GM12878 (cell line): Measurements from ENCODE around the gene SFT2D2. TPM values are rescaled to one million over a fixed set of nuclear protein-coding genes. Genes with fewer than 3 reads are reported as not detected.

Experiments
- ATF2 ChIP-seq: IDR thresholded peaks from 2 replicates; pipeline ENCODE4 v1.6.1; 2012; ENCODE audit warnings: low read length, inconsistent platforms
- BCL11A ChIP-seq: IDR thresholded peaks from 2 replicates; pipeline ENCODE4 v1.6.1; 2011; ENCODE audit warnings: low read depth, low read length
- CHD4 ChIP-seq: fragments of 200-600 bp; sonication (generic); IDR thresholded peaks from 2 replicates; pipeline ENCODE4 v1.6.1; 2016; ENCODE audit warnings: mild to moderate bottlenecking
- EP300 ChIP-seq, 2 experiments: fragments of 150-350 bp in 1 of 2; IDR thresholded peaks; 2 replicates each; pipeline ENCODE4 v1.6.1; 2011 to 2012; ENCODE audit warnings: low read depth in 2 of 2, low read length in 2 of 2, borderline replicate concordance in 1 of 2, improper control_type of control experiment in 1 of 2, inconsistent platforms in 1 of 2; ENCODE audit not compliant: control insufficient read depth in 1 of 2
- HDGF ChIP-seq: fragments of 450-650 bp; IDR thresholded peaks from 2 replicates; pipeline ENCODE4 v1.6.1; 2016; ENCODE audit warnings: antibody characterized with exemption
- IRF5 ChIP-seq: fragments of 450-650 bp; IDR thresholded peaks from 2 replicates; pipeline ENCODE4 v1.6.1; 2017; ENCODE audit warnings: borderline replicate concordance
- KDM1A ChIP-seq: fragments of 200-600 bp; sonication (generic); IDR thresholded peaks from 2 replicates; pipeline ENCODE4 v1.6.1; 2016; ENCODE audit warnings: borderline replicate concordance
- MTA2 ChIP-seq: fragments of 450-650 bp; IDR thresholded peaks from 2 replicates; pipeline ENCODE4 v1.6.1; 2016; ENCODE audit warnings: low read depth, mild to moderate bottlenecking, moderate library complexity
- NFXL1 ChIP-seq: fragments of 450-650 bp; IDR thresholded peaks from 2 replicates; pipeline ENCODE4 v1.6.1; 2017; ENCODE audit warnings: antibody characterized with exemption, mild to moderate bottlenecking, borderline replicate concordance
- NKRF ChIP-seq: fragments of 450-650 bp; conservative IDR thresholded peaks from 2 replicates; pipeline ENCODE4 v1.6.1; 2017; ENCODE audit warnings: mild to moderate bottlenecking, moderate library complexity
- POLR2A ChIP-seq: IDR thresholded peaks from 2 replicates; pipeline ENCODE4 v1.6.1; 2011; ENCODE audit warnings: low read depth, mild to moderate bottlenecking, low read length
- POLR2AphosphoS5 ChIP-seq: IDR thresholded peaks from 2 replicates; pipeline ENCODE4 v1.6.1; 2011; ENCODE audit warnings: mild to moderate bottlenecking, low read length, inconsistent platforms
- RCOR1 ChIP-seq: conservative IDR thresholded peaks from 2 replicates; pipeline ENCODE4 v1.6.1; 2012; ENCODE audit warnings: low read depth, low read length, improper control_type of control experiment
- RELA ChIP-seq: fragments of 450-650 bp; IDR thresholded peaks from 2 replicates; pipeline ENCODE4 v1.8.0; 2014; ENCODE audit warnings: borderline replicate concordance; ENCODE audit not compliant: partially characterized antibody
- RELB ChIP-seq: fragments of 450-650 bp; IDR thresholded peaks from 2 replicates; pipeline ENCODE4 v1.6.1; 2017; ENCODE audit warnings: low read depth, mild to moderate bottlenecking, moderate library complexity
- SMARCA5 ChIP-seq: fragments of 450-650 bp; IDR thresholded peaks from 2 replicates; pipeline ENCODE4 v1.6.1; 2017; ENCODE audit warnings: mild to moderate bottlenecking
- SMC3 ChIP-seq: IDR thresholded peaks from 2 replicates; pipeline ENCODE4 v1.6.1; 2011; ENCODE audit warnings: low read length, improper control_type of control experiment, borderline replicate concordance
- SREBF2 ChIP-seq: IDR thresholded peaks from 2 replicates; pipeline ENCODE4 v1.6.1; 2012; ENCODE audit warnings: mild to moderate bottlenecking, low read length
- STAT1 ChIP-seq: fragments of 450-650 bp; conservative IDR thresholded peaks from 2 replicates; pipeline ENCODE4 v1.6.1; 2014; ENCODE audit warnings: antibody characterized with exemption, mild to moderate bottlenecking
- SUPT20H ChIP-seq: IDR thresholded peaks from 2 replicates; pipeline ENCODE4 v1.6.1; 2011; ENCODE audit warnings: low read depth, mild to moderate bottlenecking, low read length, moderate library complexity, borderline replicate concordance; ENCODE audit not compliant: control insufficient read depth
- TCF12 ChIP-seq: IDR thresholded peaks from 2 replicates; pipeline ENCODE4 v1.6.1; 2011; ENCODE audit warnings: low read depth, mild to moderate bottlenecking, low read length
- TCF3 ChIP-seq: IDR thresholded peaks from 2 replicates; pipeline ENCODE4 v1.6.1; 2012; ENCODE audit warnings: low read depth, mild to moderate bottlenecking, low read length, borderline replicate concordance; ENCODE audit not compliant: insufficient read depth
- USF1 ChIP-seq: IDR thresholded peaks from 2 replicates; pipeline ENCODE4 v1.6.1; 2011; ENCODE audit warnings: borderline replicate concordance, low read depth, mild to moderate bottlenecking, moderate library complexity, mixed read lengths, low read length; ENCODE audit not compliant: insufficient read depth; ENCODE audit errors: extremely low read length
- ZSCAN29 ChIP-seq: fragments of 450-650 bp; IDR thresholded peaks from 2 replicates; pipeline ENCODE4 v1.6.1; 2017; ENCODE audit warnings: mild to moderate bottlenecking, moderate library complexity
- ZZZ3 ChIP-seq: IDR thresholded peaks from 2 replicates; pipeline ENCODE4 v1.6.1; 2011; ENCODE audit warnings: low read depth; ENCODE audit not compliant: control insufficient read depth, insufficient read length
- polyA plus RNA-seq, 11 experiments: library from polyadenylated mRNA; depleted of rRNA in 4 of 11; unstranded in 6 of 11; stranded (reverse) in 5 of 11; fragments of >200 nt; fragmentation: Nextera tagmentation in 4 of 11; fragmentation: Illumina TruSeq in 1 of 11; extraction: Ambion mirVana in 4 of 11; extraction: Trizol in 1 of 11; gene quantifications; 1 replicate in 1 of 11; 2 replicates in 10 of 11; pipeline versions ENCODE4 v1.2.1 to v1.2.3, GENCODE V29; 2011 to 2016; ENCODE audit warnings: inconsistent platforms in 2 of 11, missing spikeins in 2 of 11, low read depth in 1 of 11
- total RNA-seq, 4 experiments: library from RNA; depleted of rRNA in 3 of 4; stranded (reverse); fragments of >200 nt in 3 of 4; fragmentation: Illumina TruSeq in 1 of 4; extraction: Trizol in 1 of 4; gene quantifications; 2 replicates each; pipeline versions ENCODE4 v1.2.1 to v1.2.3, GENCODE V29; 2013 to 2021

SFT2D2 gene
- total and polyA plus RNA-seq, 10 of the 15 experiments (the other 5 are each of a cell fraction or from before 2014, with no cell fraction given): 5.6 to 49.6 (median 24.9) TPM

- TF ChIP-seq SMC3: no peak
- TF ChIP-seq RELA: peak; percentile 67
- TF ChIP-seq TCF12: peak; percentile 73; the same call in 1 of the 2 replicates
- no peak for TF ChIP-seq ZSCAN29
- peak; percentile 43 for TF ChIP-seq USF1
- peak; percentile 78 for TF ChIP-seq POLR2AphosphoS5
- TF ChIP-seq MTA2: 0 out of 2 replicates have a peak, but pooled peaks have one; percentile 25
- no peak for TF ChIP-seq HDGF
- no peak for TF ChIP-seq EP300 (IDR thresholded peaks at IDR 0.05; ENCODE audit: borderline replicate concordance in 1 of 2, control insufficient read depth in 1 of 2, low read depth in 2 of 2, low read length in 2 of 2)
- TF ChIP-seq POLR2A: peak; percentile 94
- TF ChIP-seq CHD4: no peak
- peak; percentile 56; the same call in 1 of the 2 replicates for TF ChIP-seq SMARCA5
- no peak for TF ChIP-seq NFXL1
- no peak for TF ChIP-seq BCL11A
- no peak for TF ChIP-seq SUPT20H
- peak; percentile 87 for TF ChIP-seq NKRF
- TF ChIP-seq TCF3: peak; percentile 89
- TF ChIP-seq ZZZ3: no peak
- no peak for TF ChIP-seq RCOR1
- no peak for TF ChIP-seq IRF5
- TF ChIP-seq STAT1: no peak
- no peak for TF ChIP-seq ATF2
- TF ChIP-seq SREBF2: no peak
- TF ChIP-seq KDM1A: no peak
- TF ChIP-seq RELB: no peak
Measured at GRCh38 chr1:168225476-168226190, at the start of gene SFT2D2 (continued).
